Memory B cell (primary cell): ENCODE data around the gene ARHGAP11A.

ENCODE experiments used
- ATAC-seq: fragments of 150-1000 bp; cut with Tn5 transposase; 2 replicates; pipeline ENCODE4 v1.10.0; 2021; ENCODE audit warnings: low read depth, mild to moderate bottlenecking, moderate library complexity
- DNase-seq, 2 donors: peaks; one replicate each; pipeline ENCODE4 v3.0.0; 2022; ENCODE audit warnings: low spot score in 2 of 2
- H3K27ac Mint-ChIP-seq: one replicate; pipeline ENCODE4 v1.8.0; 2022; ENCODE audit warnings: mild to moderate bottlenecking, moderate library complexity, mixed read lengths
- H3K27me3 Mint-ChIP-seq: one replicate; pipeline ENCODE4 v1.8.0; 2022; ENCODE audit warnings: mixed read lengths
- H3K36me3 Mint-ChIP-seq: one replicate; pipeline ENCODE4 v1.8.0; 2022; ENCODE audit warnings: mild to moderate bottlenecking, mixed read lengths
- H3K4me1 Mint-ChIP-seq: one replicate; pipeline ENCODE4 v1.8.0; 2022; ENCODE audit warnings: mixed read lengths
- H3K4me3 Mint-ChIP-seq: one replicate; pipeline ENCODE4 v1.8.0; 2022; ENCODE audit warnings: mild to moderate bottlenecking, moderate library complexity, mixed read lengths
- H3K9me3 Mint-ChIP-seq: one replicate; pipeline ENCODE4 v1.8.0; 2022; ENCODE audit warnings: mixed read lengths

Gene ARHGAP11A

GRCh38 chr15:32668942-32669341 is 53.6 kb downstream of the ARHGAP11A start:
- Mint-ChIP-seq H3K36me3 (no peaks in the 10 kb centered on the region), H3K9me3 (no peaks in the 10 kb centered on the region), H3K27me3 (no peaks in the 10 kb centered on the region), H3K4me3 (no peak overlapping the region), H3K27ac (no peak overlapping the region), H3K4me1 (no peaks in the 10 kb centered on the region)
- ATAC-seq (no peak), DNase-seq (no peak)

GRCh38 chr15:32669896-32670611 is 54.8 kb downstream of the ARHGAP11A start:
- Mint-ChIP-seq H3K36me3 (no peaks in the 10 kb centered on the region), H3K4me3 (no peak overlapping the region), H3K27me3 (no peaks in the 10 kb centered on the region), H3K27ac (no peak overlapping the region), H3K4me1 (no peaks in the 10 kb centered on the region), H3K9me3 (no peaks in the 10 kb centered on the region)
- DNase-seq (no peak), ATAC-seq (no peak)

DNA sequence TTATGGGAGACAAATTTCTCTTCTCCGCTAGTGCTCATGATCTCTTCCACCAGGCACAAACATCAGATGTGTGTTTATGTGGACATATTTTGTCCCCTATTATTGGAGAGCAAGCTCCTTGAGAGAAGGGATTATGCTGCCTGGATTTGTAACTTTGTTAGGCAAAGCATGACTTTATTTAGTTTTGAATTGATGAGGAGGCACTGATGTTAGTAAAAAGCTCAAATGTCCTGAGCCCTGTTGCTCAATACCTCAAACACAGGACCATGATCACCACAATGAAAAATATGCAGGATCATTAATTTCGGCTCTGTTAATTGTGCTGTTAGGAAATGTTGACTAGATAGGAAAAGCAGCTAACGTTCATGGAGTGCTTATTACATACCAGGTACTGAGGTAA is 55.3 kb downstream of the ARHGAP11A start:
- peaks cover 4% of the 10 kb centered on the region for H3K4me1 Mint-ChIP-seq
- no peaks in the 10 kb centered on the region for H3K27me3 Mint-ChIP-seq
- no peaks in the 10 kb centered on the region for H3K36me3 Mint-ChIP-seq
- ATAC-seq (no peak), DNase-seq (no peak)
- H3K4me3 Mint-ChIP-seq: no peak overlapping the region
- H3K9me3 Mint-ChIP-seq: no peaks in the 10 kb centered on the region
- no peak overlapping the region for H3K27ac Mint-ChIP-seq

DNA sequence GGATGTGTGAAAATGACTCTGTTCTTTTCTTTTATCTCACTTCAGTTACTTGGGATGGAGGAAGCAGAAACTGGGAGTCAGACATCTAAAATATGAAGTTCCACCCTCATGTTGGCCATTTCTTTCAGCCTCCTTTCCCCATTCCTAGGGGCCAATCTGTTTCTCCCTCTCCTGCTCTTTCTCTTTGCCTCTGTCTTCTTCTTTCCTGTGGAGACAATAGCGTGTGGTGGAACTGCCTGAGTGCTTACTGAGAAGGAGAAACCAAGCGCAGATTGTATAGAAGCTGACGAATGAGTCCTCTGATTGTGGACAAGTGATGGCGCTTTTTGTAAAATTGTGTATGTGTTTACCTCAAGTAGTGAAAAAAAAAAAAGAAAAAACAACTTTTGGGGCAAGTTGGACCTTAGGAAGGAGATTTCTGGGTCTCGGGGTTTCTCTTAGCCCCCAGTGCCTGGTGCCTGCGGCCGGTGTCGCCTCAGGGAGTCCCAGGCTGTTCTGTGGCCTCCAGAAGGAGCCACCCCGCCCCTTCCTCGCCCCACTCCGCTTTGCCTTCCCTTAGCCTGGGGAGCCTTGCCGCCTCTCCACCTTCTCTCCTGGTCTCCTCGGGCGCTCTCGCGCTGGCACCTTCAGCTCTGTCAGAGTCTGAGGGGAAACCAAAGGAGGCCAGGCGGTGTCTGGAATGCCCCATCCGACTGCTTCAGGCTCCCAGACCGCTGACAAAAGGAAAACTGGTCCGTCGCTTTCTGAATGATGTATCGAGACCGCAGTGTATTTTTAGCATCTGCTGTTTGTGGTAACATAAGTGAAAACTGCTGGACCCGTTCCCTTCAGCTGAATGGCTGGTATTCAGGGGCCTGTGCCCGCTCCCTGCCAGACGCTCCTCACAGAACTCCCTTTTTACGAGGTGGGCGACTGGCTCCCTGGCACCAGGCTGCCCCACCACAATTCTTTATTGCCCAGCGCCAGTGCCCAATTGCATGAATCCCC is 56.3 kb downstream of the ARHGAP11A start:
- H3K4me3 Mint-ChIP-seq: no peak overlapping the region
- H3K9me3 Mint-ChIP-seq: no peaks in the 10 kb centered on the region
- H3K27me3 Mint-ChIP-seq: no peaks in the 10 kb centered on the region
- DNase-seq: no peak
- H3K4me1 Mint-ChIP-seq: peaks cover 5% of the 10 kb centered on the region
- no peak for ATAC-seq
- no peaks in the 10 kb centered on the region for H3K36me3 Mint-ChIP-seq
- H3K27ac Mint-ChIP-seq: no peak overlapping the region

- Mint-ChIP-seq H3K36me3 (no peaks in the 10 kb centered on the region), H3K4me1 (peaks cover 5% of the 10 kb centered on the region), H3K27ac (no peak overlapping the region), H3K9me3 (no peaks in the 10 kb centered on the region), H3K4me3 (no peak overlapping the region), H3K27me3 (no peaks in the 10 kb centered on the region)
- DNase-seq (no peak), ATAC-seq (no peak)
Measured at GRCh38 chr15:32674681-32675080, 59.4 kb downstream of the ARHGAP11A start.

DNA sequence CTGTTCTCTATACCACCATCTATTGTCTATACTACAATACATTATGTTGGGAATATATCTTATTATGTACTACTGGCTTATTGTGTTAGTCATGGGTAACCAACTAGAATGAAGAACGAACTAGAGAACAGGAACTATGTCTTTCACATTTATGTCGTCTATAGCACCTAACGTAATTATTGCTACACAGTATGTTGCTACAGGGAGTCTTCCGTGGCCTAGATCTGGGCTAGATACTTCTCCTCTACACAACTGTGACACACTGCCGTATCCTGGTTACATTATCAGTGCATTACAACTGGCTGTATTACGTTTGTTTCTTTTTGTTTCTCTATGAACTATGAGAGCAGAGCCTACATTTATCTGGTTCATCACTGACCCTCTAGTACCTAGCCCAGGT is 60.2 kb downstream of the ARHGAP11A start:
- DNase-seq (no peak), ATAC-seq (no peak)
- H3K27me3 Mint-ChIP-seq: no peaks in the 10 kb centered on the region
- H3K9me3 Mint-ChIP-seq: no peaks in the 10 kb centered on the region
- no peak overlapping the region for H3K4me3 Mint-ChIP-seq
- peaks cover 5% of the 10 kb centered on the region for H3K4me1 Mint-ChIP-seq
- no peak overlapping the region for H3K27ac Mint-ChIP-seq
- H3K36me3 Mint-ChIP-seq: no peaks in the 10 kb centered on the region

GRCh38 chr15:32676169-32676568 is 60.9 kb downstream of the ARHGAP11A start:
- H3K36me3 Mint-ChIP-seq: no peaks in the 10 kb centered on the region
- H3K4me1 Mint-ChIP-seq: peaks cover 5% of the 10 kb centered on the region
- no peak overlapping the region for H3K27ac Mint-ChIP-seq
- DNase-seq (no peak), ATAC-seq (no peak)
- no peaks in the 10 kb centered on the region for H3K9me3 Mint-ChIP-seq
- H3K27me3 Mint-ChIP-seq: no peaks in the 10 kb centered on the region
- no peak overlapping the region for H3K4me3 Mint-ChIP-seq

DNA sequence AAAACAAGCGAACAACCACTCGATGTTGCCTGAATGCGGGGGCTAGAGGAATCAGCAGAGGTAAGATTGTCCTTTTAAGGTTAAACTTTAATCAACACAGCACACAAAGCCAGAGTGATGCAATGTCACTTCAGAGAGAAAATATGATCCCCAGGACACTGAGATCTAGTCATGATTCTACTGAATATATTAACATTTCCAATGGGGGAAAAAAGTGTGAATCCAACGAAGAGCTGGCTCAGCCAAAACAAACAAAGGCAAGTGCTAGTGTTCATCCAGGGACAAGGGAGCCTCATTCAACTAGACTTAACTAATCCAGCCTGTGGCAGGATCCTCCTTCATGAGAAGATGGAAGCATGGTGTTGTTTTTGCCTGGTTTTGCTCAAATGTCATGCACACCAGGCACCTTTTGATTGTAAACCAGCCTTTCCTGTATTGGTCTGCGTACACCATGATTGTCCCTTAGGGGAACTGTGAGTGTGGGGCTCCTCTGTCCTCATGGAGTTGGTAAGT is 62.0 kb downstream of the ARHGAP11A start:
- H3K4me1 Mint-ChIP-seq: peaks cover 5% of the 10 kb centered on the region
- ATAC-seq: no peak
- H3K9me3 Mint-ChIP-seq: no peaks in the 10 kb centered on the region
- no peaks in the 10 kb centered on the region for H3K27me3 Mint-ChIP-seq
- H3K36me3 Mint-ChIP-seq: no peaks in the 10 kb centered on the region
- no peak for DNase-seq
- H3K27ac Mint-ChIP-seq: no peak overlapping the region
- H3K4me3 Mint-ChIP-seq: no peak overlapping the region

DNA sequence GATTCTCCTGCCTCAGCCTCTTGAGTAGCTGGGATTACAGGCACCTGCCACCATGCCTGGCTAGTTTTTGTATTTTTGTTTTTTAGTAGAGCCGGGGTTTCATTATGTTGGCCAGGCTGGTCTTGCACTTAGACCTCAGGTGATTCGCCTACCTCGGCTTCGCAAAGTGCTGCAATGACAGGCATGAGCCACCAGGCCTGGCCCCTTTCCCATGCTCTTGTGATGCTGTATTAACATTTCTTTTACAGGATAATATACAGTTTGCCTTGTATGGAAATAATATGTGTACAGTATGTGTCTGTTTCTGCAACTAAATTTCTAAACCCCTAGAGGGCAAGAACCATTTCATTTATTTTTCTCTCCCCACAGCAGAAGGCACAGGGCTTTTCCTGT is 64.0 kb downstream of the ARHGAP11A start:
- Mint-ChIP-seq H3K27ac (no peak overlapping the region), H3K27me3 (no peaks in the 10 kb centered on the region), H3K4me1 (peaks cover 5% of the 10 kb centered on the region), H3K36me3 (no peaks in the 10 kb centered on the region), H3K4me3 (no peak overlapping the region), H3K9me3 (no peaks in the 10 kb centered on the region)
- DNase-seq: no peak
- no peak for ATAC-seq

DNA sequence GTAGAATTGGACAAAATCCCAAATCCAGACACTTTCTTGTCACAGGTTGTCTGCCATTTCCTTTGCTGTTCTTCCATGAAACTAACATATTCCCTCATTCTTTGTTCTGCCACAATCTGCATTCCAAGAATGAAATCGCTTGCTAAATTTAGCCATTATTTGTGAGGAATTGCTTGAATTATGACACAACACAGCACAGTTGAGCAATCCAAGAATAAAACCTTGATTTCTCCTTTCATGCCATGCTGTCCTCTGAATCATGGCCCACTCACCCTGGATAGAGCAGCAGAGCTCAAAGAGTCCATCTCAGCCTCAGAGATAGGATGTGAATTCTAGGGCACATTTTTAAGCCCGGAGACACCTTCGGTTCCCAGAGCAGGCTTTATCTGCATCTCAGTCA is 67.3 kb downstream of the ARHGAP11A start:
- ATAC-seq: no peak
- Mint-ChIP-seq H3K27ac (no peak overlapping the region), H3K27me3 (no peaks in the 10 kb centered on the region), H3K9me3 (peaks cover 6% of the 10 kb centered on the region), H3K4me1 (no peaks in the 10 kb centered on the region), H3K4me3 (no peak overlapping the region), H3K36me3 (no peaks in the 10 kb centered on the region)
- no peak for DNase-seq

GRCh38 chr15:32682977-32683630 is 67.8 kb downstream of the ARHGAP11A start:
- ATAC-seq (no peak), DNase-seq (no peak)
- Mint-ChIP-seq H3K9me3 (peaks cover 6% of the 10 kb centered on the region), H3K27me3 (peaks cover 2% of the 10 kb centered on the region), H3K4me1 (no peaks in the 10 kb centered on the region), H3K4me3 (no peak overlapping the region), H3K36me3 (no peaks in the 10 kb centered on the region), H3K27ac (no peak overlapping the region)

DNA sequence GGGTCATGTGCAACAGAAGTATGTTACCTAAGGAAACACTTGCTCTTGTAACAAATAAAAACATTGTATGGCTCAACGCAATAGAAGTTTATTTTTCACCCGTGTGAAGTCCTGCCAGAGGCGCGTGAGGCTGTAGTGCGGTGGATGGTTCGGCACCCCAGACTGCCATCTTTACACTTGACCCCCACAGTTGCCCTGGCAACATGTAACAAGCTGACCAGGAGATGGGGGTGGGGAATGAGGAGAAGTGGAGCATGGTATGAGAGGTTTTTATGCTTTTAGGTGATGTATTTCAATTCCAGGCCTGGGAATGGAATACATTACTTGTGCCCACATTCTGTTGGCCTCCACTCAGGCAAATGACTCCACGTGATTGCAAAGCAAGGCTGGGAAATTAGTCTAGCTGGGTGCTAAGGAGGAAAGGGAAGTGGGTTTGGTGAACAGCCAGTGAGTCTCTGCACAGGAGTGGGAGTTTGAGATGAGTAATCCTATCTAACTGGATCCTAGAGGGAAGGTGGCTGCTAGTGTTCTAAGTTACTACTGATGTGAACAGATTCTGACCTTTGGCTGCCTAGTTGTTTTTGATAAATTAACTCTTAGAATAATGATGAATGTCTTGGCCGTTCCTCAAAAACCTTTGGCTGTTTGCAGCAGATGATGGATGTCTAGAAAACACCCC is 68.7 kb downstream of the ARHGAP11A start:
- Mint-ChIP-seq H3K4me1 (no peaks in the 10 kb centered on the region), H3K9me3 (peaks cover 6% of the 10 kb centered on the region), H3K27me3 (peaks cover 2% of the 10 kb centered on the region), H3K4me3 (no peak overlapping the region), H3K36me3 (no peaks in the 10 kb centered on the region), H3K27ac (no peak overlapping the region)
- no peak for ATAC-seq
- no peak for DNase-seq

GRCh38 chr15:32685576-32685975 is 70.3 kb downstream of the ARHGAP11A start:
- no peaks in the 10 kb centered on the region for H3K36me3 Mint-ChIP-seq
- DNase-seq (no peak), ATAC-seq (no peak)
- no peak overlapping the region for H3K4me3 Mint-ChIP-seq
- peaks cover 2% of the 10 kb centered on the region for H3K27me3 Mint-ChIP-seq
- H3K4me1 Mint-ChIP-seq: no peaks in the 10 kb centered on the region
- peaks cover 6% of the 10 kb centered on the region for H3K9me3 Mint-ChIP-seq
- no peak overlapping the region for H3K27ac Mint-ChIP-seq
